Peyer's patch (tissue), 4 donors: ENCODE results near the gene EXOSC6.
"Not testable (repeated sequence)": the region's sequence is repeated elsewhere in the genome, so short reads cannot be mapped to it uniquely, and the experiment has no call there.

Source experiments
- CTCF ChIP-seq, 6 experiments: fragments of 450-650 bp in 4 of 6; fragments of 200-600 bp in 2 of 6; sonication (generic) in 1 of 6; IDR thresholded peaks; one replicate each; pipeline ENCODE4 v1.5.1; 2017 to 2019; ENCODE audit warnings: antibody characterized with exemption in 6 of 6, mild to moderate bottlenecking in 3 of 6, moderate library complexity in 1 of 6
- POLR2A ChIP-seq, 2 donors: fragments of 450-650 bp; IDR thresholded peaks; one replicate each; pipeline ENCODE4 v1.5.1; 2017; ENCODE audit warnings: antibody characterized with exemption in 2 of 2, mild to moderate bottlenecking in 2 of 2, moderate library complexity in 2 of 2

- not testable (repeated sequence) for TF ChIP-seq POLR2A, CTCF (IDR thresholded peaks at IDR 0.05)
Observed at GRCh38 chr16:70224645-70225044, 27.1 kb downstream of the EXOSC6 start.
